ENCODE results near the gene HMGXB4. TPM values are rescaled to one million over a fixed set of nuclear protein-coding genes. Genes with fewer than 3 reads are reported as not detected.
A peak's percentile ranks its signal among the peaks of the same experiment; 100 is the strongest.

Gene HMGXB4
- total and polyA plus RNA-seq, 2 of the 13 experiments (the other 11 are each of a cell fraction or from before 2014, with no cell fraction given) = 13.9 to 16.3 TPM

GRCh38 chr22:35328472-35328885, 71.2 kb downstream of the HMGXB4 start (continued):
- TF ChIP-seq, protein P1, sequence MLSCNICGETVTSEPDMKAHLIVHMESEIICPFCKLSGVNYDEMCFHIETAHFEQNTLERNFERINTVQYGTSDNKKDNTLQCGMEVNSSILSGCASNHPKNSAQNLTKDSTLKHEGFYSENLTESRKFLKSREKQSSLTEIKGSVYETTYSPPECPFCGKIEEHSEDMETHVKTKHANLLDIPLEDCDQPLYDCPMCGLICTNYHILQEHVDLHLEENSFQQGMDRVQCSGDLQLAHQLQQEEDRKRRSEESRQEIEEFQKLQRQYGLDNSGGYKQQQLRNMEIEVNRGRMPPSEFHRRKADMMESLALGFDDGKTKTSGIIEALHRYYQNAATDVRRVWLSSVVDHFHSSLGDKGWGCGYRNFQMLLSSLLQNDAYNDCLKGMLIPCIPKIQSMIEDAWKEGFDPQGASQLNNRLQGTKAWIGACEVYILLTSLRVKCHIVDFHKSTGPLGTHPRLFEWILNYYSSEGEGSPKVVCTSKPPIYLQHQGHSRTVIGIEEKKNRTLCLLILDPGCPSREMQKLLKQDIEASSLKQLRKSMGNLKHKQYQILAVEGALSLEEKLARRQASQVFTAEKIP (CRISPR knock-in tag; IDR thresholded peaks at IDR 0.05; ENCODE audit: borderline replicate concordance) = no peak
- TF ChIP-seq MXD4 (CRISPR knock-in tag; IDR thresholded peaks at IDR 0.05) (peak; percentile 79), GPN1 (CRISPR knock-in tag; IDR thresholded peaks at IDR 0.05; ENCODE audit: borderline replicate concordance) (no peak), ERF (CRISPR knock-in tag; IDR thresholded peaks at IDR 0.05) (peak; percentile 96), HDAC2 (CRISPR knock-in tag; IDR thresholded peaks at IDR 0.05) (peak; percentile 98), STAT5B (CRISPR knock-in tag; IDR thresholded peaks at IDR 0.05) (peak; percentile 77; the same call in 1 of the 2 replicates), ZBTB2 (CRISPR knock-in tag; IDR thresholded peaks at IDR 0.05; ENCODE audit: low read depth) (no peak), ZNF781 (CRISPR knock-in tag; IDR thresholded peaks at IDR 0.05; ENCODE audit: borderline replicate concordance, not compliant biosample characterization) (peak; percentile 61), RXRA (CRISPR knock-in tag; IDR thresholded peaks at IDR 0.05) (peak; percentile 98), ZNF230 (CRISPR knock-in tag; IDR thresholded peaks at IDR 0.05) (peak; percentile 74; the same call in 1 of the 2 replicates), ZNF839 (CRISPR knock-in tag; IDR thresholded peaks at IDR 0.05; ENCODE audit: borderline replicate concordance) (no peak), BCLAF1 (IDR thresholded peaks at IDR 0.05) (no peak), GFI1 (CRISPR knock-in tag; IDR thresholded peaks at IDR 0.05; ENCODE audit: borderline replicate concordance) (peak; percentile 52; the same call in 1 of the 2 replicates), RFX3 (CRISPR knock-in tag; IDR thresholded peaks at IDR 0.05) (no peak), FOXK2 (IDR thresholded peaks at IDR 0.05) (peak; percentile 82), SP2 (CRISPR knock-in tag; IDR thresholded peaks at IDR 0.05) (peak; percentile 53), GATAD2A (CRISPR knock-in tag; IDR thresholded peaks at IDR 0.05) (peak; percentile 99)
- TF ChIP-seq, protein P2, sequence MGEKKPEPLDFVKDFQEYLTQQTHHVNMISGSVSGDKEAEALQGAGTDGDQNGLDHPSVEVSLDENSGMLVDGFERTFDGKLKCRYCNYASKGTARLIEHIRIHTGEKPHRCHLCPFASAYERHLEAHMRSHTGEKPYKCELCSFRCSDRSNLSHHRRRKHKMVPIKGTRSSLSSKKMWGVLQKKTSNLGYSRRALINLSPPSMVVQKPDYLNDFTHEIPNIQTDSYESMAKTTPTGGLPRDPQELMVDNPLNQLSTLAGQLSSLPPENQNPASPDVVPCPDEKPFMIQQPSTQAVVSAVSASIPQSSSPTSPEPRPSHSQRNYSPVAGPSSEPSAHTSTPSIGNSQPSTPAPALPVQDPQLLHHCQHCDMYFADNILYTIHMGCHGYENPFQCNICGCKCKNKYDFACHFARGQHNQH (CRISPR knock-in tag; IDR thresholded peaks at IDR 0.05) = peak; percentile 99
- TF ChIP-seq, protein P3, sequence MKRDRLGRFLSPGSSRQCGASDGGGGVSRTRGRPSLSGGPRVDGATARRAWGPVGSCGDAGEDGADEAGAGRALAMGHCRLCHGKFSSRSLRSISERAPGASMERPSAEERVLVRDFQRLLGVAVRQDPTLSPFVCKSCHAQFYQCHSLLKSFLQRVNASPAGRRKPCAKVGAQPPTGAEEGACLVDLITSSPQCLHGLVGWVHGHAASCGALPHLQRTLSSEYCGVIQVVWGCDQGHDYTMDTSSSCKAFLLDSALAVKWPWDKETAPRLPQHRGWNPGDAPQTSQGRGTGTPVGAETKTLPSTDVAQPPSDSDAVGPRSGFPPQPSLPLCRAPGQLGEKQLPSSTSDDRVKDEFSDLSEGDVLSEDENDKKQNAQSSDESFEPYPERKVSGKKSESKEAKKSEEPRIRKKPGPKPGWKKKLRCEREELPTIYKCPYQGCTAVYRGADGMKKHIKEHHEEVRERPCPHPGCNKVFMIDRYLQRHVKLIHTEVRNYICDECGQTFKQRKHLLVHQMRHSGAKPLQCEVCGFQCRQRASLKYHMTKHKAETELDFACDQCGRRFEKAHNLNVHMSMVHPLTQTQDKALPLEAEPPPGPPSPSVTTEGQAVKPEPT (CRISPR knock-in tag; IDR thresholded peaks at IDR 0.05; ENCODE audit: low read depth) = no peak
- TF ChIP-seq, protein P4, sequence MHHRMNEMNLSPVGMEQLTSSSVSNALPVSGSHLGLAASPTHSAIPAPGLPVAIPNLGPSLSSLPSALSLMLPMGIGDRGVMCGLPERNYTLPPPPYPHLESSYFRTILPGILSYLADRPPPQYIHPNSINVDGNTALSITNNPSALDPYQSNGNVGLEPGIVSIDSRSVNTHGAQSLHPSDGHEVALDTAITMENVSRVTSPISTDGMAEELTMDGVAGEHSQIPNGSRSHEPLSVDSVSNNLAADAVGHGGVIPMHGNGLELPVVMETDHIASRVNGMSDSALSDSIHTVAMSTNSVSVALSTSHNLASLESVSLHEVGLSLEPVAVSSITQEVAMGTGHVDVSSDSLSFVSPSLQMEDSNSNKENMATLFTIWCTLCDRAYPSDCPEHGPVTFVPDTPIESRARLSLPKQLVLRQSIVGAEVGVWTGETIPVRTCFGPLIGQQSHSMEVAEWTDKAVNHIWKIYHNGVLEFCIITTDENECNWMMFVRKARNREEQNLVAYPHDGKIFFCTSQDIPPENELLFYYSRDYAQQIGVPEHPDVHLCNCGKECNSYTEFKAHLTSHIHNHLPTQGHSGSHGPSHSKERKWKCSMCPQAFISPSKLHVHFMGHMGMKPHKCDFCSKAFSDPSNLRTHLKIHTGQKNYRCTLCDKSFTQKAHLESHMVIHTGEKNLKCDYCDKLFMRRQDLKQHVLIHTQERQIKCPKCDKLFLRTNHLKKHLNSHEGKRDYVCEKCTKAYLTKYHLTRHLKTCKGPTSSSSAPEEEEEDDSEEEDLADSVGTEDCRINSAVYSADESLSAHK (CRISPR knock-in tag; IDR thresholded peaks at IDR 0.05; ENCODE audit: borderline replicate concordance) = no peak

All from HepG2 (cell line).